Measurements from ENCODE around the gene DCUN1D1.
"Not testable (repeated sequence)": the region's sequence is repeated elsewhere in the genome, so short reads cannot be mapped to it uniquely, and the experiment has no call there.

The DCUN1D1 gene

DNA sequence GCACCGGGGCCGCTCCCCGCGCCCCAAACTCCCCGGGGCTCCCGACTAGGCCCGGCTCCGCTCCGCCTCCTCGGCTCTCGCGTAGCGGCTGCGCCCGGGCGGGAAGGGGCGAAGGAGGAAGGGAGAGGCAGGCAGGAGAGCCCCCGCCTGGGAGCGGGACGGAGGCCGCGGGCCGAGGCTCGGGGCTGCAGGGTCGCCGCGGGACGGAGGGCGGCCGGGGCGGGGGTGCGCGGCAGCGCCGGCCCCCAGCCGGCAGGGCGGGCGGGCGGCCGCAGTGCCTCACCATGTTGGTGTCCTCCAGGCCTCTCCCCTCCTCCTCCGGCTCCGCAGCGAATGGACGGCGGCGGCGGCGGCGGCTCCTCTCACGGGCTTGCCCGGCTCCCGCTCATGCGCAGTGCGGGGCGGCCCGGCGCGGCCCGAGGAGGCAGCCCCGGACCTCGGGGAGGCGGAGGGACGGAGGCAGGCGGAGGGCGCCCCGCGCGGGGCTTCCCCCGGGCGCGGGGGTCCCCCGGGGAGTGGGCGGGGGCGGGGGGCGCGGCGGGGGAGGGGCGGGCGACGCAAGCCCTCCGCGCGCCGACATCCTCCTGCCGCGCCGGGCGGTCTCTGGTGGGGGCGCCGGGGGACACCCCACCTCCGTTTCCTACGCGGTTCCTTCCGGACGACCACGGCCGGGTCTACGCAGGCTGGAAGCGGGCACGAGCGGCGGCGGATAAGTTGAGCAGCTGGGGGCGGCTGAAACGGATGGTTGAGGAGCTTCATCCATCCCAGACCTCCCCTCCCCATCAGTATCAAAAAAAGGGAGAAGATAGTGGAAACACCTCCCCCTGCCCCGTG lies at the start of gene DCUN1D1:
DCUN1D1 (minus strand) TSS at position 335 of the 834 bp plus-strand sequence; CDS start at position 286, 49 bp downstream.
- DNase-seq, result peak; percentile 79 to 80

- no peak for DNase-seq
Observed at GRCh38 chr3:183028416-183028815, 48.1 kb upstream of the DCUN1D1 start.

GRCh38 chr3:183027276-183027675 lies 46.9 kb upstream of the DCUN1D1 start:
- DNase-seq, result no peak

DNA sequence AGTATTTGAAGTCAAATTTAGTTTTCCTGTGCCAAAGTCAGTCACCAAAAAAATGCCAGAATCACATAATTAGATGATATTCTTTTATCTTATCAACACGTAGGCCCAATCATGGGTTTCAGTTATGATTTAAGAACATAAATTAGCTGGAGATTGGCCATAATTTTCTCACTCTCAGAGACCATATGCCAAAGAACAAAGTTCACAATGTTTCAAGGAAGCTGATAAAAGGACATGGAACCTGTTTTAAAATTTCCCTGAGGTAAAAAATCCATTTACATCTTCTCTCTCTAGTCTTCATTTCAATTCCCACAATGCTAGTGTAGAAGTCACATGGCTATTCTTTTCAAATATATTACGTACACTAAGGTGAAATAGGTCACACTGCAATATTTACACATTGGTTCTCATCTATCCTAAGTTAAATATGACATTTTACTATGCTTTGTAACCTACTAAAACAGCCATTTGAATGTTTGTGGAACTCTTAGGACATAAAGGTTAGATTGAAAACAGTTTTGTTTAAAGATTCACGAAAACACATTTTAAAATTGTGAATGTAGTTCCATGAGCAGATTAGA lies 42.7 kb upstream of the DCUN1D1 start:
- no peak for DNase-seq

DNA sequence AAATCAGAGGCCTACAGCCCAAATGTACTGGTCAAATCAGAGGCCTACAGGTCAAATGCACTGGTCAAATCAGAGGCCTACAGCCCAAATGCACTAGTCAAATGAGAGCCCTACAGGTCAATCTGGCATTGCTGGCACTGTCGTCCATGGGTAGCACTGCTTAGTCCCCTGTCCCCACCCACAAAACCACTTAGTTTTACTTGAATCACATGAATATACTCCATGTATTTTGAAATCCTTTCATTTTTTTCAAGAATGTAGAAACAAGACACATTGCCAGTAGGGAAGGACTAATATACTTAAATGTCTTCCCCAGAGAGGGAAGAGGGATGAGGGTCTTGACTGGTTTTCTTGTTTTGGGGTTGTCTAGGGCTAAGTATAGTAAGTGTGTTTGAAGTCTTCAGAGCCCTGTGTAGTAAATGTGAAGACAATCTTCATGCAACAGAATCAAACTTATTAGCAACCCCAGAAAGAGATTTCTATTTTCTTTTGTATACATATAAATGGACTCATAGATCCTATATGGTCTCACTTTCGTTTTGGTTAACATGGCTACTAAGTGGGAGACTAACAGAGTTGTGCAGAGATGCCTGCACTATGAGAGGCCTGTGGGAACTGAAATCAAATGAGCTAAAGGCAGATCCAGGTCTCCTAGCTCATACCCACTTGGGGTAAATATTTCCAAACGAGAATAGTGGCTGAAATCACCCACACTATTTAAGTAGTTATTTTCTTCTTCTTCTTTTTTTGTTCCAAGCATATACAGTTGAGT lies 38.3 kb upstream of the DCUN1D1 start:
- DNase-seq, result no peak

GRCh38 chr3:183015185-183015584 lies 34.8 kb upstream of the DCUN1D1 start:
- DNase-seq, result no peak

DNA sequence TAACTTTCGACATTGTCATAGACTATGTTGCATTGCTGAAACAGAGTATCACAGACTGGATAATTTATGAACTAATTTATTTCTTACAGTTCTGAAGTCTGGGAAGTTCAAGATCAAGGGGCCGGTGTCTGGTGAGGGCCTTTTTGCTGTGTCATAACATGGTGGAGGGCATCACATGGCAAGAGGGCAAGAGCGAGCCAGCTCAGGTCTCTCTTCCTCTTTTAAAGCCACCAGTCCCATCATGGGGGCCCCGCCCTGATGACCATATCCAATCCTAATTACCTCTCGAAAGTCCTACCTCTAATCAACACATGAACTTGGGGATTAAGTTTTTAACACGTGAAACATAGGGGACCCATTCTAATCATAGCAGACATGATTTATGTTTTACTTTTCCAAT lies 33.5 kb upstream of the DCUN1D1 start:
- DNase-seq, result no peak

DNA sequence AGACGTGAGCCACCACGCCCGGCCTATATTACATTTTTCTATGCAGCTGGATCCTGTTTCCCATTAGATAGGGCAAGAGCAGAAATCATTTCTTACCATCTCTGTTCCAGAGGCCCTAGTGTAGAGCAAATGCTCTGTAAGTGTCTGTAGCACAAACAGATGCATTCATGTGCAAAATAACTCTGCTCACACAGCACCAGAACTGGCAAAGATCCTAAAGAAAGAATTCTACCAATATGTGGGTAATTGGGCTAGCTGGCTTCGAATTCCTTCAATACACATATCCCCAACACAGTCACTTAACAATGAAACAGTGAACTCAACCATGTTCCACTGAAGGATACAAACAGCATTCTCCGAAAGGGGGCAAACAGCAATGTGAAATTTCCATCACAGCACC lies 32.7 kb upstream of the DCUN1D1 start:
- no peak for DNase-seq

DNA sequence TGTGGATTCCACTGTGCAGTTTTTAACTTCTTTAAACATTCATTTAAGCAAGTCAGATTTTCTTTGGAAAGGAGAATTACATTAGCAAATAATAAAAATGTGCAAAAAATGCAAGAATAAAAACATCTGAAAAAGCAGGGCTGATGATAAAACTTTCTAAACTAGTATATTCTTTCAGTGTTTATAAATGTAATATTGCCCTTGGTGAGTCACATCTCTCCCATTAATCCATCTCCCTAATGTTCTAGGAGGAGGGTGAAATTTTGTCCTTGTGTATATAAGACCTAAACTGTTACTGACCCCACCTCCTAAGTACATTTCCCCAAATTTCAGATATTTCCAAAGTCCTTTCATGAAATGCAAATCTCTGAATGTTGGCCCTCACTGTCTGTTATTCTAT lies 28.5 kb upstream of the DCUN1D1 start:
- DNase-seq, result no peak

DNA sequence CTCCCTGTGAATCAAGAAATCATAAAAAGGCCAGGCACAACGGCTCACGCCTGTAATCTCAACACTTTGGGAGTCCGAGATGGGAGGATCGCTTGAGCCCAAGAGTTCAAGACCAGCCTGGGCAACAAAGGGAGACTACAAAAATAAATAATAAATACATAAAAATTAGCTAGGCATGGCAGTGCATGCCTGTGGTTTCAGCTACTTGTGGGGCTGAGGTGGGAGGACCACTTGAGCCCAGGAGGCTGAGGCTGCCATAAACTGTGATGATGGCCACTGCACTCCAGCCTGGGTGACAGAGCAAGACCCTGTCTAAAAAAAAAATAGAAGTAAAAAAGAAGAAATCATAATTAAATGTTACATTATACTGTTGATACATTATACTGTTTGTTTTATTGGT lies 28.0 kb upstream of the DCUN1D1 start:
- DNase-seq, result no peak

DNA sequence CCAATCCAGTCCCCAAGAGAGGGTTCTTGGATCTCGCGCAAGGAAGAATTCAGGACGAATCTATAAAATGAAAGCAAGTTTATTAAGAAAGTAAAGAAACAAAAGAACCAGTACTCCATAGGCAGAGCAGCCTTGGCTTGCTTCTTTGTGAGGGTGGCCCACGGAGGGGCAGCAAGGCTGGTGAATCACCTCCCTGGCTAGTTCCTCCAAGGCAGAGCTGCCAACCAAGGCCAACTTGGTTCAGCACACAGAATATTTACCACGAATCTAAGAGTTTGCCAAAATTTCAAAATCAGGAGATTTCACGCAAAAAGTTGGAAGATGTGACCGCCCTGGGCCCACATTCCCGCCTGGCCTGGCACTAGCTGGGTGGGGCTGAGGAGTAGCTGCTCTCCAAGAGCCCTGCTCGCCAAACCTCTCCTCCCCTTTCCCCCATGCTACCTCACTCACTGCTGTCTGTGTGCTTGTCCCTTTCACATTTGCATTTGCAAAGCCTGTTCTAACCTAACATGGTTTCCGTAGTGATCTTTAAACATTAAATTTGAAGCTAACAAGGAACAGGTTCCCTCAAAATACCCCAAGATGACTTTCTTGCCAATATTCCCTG lies 26.2 kb upstream of the DCUN1D1 start:
- no peak for DNase-seq

GRCh38 chr3:182999767-183000166 lies 19.4 kb upstream of the DCUN1D1 start:
- no peak for DNase-seq

- DNase-seq, result not testable (repeated sequence)
Observed at GRCh38 chr3:182993486-182994201, 13.3 kb upstream of the DCUN1D1 start.

- DNase-seq, result no peak
Observed at GRCh38 chr3:182989566-182989965, 9.2 kb upstream of the DCUN1D1 start.

DNA sequence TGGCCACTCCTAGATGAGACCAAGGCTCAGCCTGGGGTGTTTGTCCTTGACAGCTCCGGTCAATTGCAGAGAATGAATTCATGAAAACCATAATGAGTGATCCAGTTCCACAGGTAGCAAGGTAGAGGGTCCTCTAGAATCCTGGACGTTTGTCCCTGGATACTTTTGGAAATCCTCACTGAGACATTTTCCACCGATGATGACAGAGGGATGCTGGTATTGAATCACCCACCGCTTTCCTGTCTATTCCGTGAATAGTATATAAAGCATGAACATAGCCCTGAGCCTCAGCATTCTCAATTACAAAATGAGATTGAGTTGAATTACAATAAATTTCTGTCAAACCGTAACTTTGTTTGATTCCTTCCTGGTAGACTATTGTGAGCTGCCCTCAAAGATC lies 5.7 kb upstream of the DCUN1D1 start:
- no peak for DNase-seq

GRCh38 chr3:182983876-182984275 lies 3.5 kb upstream of the DCUN1D1 start:
- DNase-seq, result no peak

DNA sequence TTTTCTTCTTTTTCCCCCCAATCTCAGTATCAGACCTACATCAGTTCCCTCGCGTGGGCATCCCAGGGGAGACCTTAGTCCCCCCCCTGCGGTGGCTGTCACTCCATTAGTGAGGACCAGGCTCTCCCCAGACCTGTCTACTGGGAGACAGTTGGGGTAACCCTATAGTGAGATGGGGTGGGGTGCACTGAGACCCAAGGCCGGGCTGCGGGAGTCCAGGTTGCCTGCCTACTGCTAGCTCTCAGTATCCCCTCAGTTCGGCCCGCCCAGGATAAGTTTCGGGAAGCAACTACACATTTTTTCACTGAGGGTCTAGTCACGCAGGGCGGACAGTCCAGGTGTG lies 671 bp upstream of the DCUN1D1 start:
- DNase-seq, result no peak

GRCh38 chr3:182979674-182980191 lies 605 bp downstream of the DCUN1D1 start:
- peak; percentile 5 to 18 for DNase-seq

DNA sequence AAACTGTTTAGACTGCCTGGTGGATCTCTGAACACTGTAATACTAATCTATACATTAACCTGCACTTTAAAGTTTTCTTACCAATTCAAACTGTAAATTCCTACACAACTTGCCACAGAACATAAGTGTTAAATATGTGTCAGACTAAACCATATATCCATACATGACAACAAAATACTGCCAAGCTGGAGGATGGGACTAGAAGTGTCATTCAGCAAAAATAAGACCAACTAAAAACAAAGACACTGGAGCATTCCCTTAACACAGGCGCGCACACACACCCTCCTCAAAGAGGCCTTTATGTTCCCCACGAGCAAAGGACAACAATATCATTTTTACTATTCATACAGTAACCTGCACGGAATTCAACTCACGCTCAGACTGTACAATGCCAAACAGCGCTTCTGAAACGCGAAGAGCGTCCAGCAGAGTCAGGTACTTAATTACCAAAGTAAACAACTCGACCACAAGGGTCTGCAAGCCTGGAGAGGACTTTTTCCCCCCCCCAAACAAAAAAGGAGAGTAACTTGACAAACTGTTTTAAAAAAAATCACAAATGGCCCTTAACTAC lies 1.1 kb downstream of the DCUN1D1 start:
- DNase-seq, result no peak

DNA sequence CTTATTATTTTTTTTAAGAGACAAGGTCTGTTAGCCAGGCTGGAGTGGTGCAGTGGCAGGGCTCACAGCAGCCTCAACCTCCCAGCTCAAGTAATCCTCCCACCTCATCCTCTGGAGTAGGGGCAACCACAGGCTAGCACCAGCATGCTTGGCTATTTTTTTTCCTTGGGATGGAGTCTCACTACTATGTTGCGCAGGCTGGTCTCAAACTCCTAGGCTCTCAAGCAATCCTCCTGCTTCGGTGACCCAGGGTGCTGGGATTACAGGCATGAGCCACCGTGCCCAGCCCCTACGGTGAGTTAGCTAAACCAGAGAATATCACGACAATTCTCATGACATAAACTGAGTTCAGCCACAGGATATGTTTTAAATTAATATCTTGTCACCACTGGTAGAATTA lies 2.0 kb downstream of the DCUN1D1 start:
- DNase-seq, result no peak

DNA sequence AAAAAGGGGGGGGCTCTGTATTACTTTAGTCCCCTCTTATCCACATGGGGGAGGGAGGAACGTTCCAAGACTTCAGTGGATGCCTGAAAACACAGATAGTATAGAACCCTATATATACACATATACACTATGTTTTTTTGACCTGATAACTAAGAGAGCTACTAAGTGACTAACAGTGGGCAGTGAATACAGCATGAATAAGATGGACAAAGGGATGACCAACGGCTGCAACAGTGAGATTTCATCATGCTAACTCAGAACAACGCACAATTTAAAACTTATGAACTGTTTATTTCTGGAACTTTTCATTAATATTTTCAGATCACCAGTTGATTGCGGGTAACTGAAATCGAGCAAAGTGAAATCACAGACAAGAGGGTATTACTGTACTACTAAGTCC lies 7.3 kb downstream of the DCUN1D1 start:
- DNase-seq, result no peak

DNA sequence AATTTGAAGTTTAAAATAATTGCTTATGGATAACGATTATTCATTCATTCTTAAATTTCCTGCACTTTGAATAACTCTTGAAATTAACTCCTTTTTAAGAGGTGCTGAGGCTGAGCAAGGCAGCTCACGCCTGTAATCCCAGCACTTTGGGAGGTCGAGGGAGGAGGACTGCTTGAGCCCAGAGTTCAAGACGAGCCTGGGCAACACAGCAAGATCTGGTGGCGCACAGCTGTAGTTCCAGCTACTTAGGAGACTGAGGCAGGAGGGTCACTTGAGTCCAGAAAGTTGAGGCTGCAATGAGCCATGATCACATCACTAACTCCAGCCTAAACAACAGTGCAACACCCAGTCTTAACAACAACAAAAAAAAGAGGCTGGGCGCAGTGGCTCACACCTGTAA lies 8.0 kb downstream of the DCUN1D1 start:
- DNase-seq, result no peak
